Bronchial smooth muscle cell (primary cell): Measurements from ENCODE around the gene ZNF777. TPM values are rescaled to one million over a fixed set of nuclear protein-coding genes. Genes with fewer than 3 reads are reported as not detected.

Source experiments
- total RNA-seq: library from RNA; depleted of rRNA; stranded (reverse); fragments of >200 nt; gene quantifications from 2 replicates; pipeline ENCODE4 v1.2.1, GENCODE V29; 2014

ZNF777 gene
- total RNA-seq: 3.2 and 3.6 TPM in 2 replicates

GRCh38 chr7:149460493-149461277 is at the start of gene ZNF777:
TSS of gene ZNF777 (minus strand) at chr7:149461062. CDS start at chr7:149456022, 5,040 bp downstream.

DNA sequence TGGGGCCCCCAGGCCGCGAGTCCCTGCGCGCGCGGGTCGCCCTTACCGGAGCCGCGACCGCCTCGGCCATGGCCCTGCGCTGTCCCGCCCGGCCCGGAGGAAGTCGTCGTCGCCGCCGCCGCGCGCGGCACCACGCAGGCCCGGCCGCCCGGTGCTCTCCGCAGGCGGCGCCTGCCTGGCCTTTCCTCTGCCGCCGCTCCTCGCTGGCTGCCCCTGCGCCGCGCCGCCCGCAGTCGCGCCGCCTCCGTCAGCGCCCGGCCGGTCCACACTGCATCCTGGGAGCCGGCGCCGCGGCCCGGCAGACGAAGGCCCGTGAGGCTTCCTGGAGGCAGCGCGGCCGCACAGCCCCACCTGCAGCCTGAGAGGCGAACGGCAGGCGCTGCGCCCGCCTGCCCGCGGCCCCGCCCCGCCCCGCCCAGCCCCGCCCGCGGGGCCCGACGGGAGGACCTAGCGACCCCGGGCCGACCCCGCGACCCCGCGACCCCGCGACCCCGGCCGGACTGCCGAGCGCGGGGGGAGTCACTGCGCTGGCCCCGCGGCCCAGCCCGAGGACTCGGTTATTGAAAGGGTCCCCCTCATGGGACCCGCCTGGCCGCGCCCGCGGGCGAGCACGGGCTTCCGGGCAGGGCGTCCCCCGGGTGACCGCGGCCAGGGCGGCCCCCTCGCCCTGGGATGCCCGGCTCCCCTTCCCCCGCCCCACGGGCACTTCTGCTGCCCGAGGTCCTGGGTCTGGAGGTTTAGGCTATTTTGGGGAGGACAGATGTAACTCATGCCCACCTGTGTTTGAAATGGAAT is 36.8 kb upstream of the ZNF777 start, which contains the start of gene ZNF746:
TSS of gene ZNF746 (minus strand) at position 343 of the 795 bp plus-strand sequence. CDS start at position 70, 273 bp downstream.

Other genes starting within 250 kb of the ZNF777 start
- gene ZNF212, start 221.4 kb downstream of the ZNF777 start, total RNA-seq: 3.3 and 4.6 TPM in 2 replicates
- 11.7 and 15.5 TPM in 2 replicates for gene ZNF783, start 198.9 kb downstream of the ZNF777 start, total RNA-seq
- 9.2 and 9.9 TPM in 2 replicates for gene ZNF746, start 36.7 kb upstream of the ZNF777 start, total RNA-seq